WERI-Rb-1 (cell line): Measurements from ENCODE around the gene SP2.
A peak's percentile ranks its signal among the peaks of the same experiment; 100 is the strongest.

Experiments used
- DNase-seq: peaks from one replicate; pipeline ENCODE4 v3.0.0-alpha.2; 2020
- H3K27ac ChIP-seq: fragments of 250-450 bp; sonication (Bioruptor Pico); 2 replicates; pipeline ENCODE4 v1.5.1; 2020; ENCODE audit warnings: mild to moderate bottlenecking, moderate library complexity
- H3K27me3 ChIP-seq: fragments of 250-450 bp; sonication (Bioruptor Pico); 2 replicates; pipeline ENCODE4 v1.5.1; 2021; ENCODE audit warnings: mild to moderate bottlenecking, low read depth, moderate library complexity; ENCODE audit not compliant: insufficient read depth, severe bottlenecking
- H3K36me3 ChIP-seq: fragments of 250-450 bp; sonication (Bioruptor Pico); 2 replicates; pipeline ENCODE4 v1.5.1; 2020; ENCODE audit warnings: mild to moderate bottlenecking, moderate library complexity
- H3K4me3 ChIP-seq: 2 replicates; pipeline ENCODE4 v1.5.1; 2011; ENCODE audit warnings: low read depth, mild to moderate bottlenecking, control low read depth, low read length
- H3K9me3 ChIP-seq: fragments of 250-450 bp; sonication (Bioruptor Pico); 2 replicates; pipeline ENCODE4 v1.5.1; 2021; ENCODE audit warnings: mild to moderate bottlenecking, moderate library complexity; ENCODE audit not compliant: severe bottlenecking
- CTCF ChIP-seq: IDR thresholded peaks from 2 replicates; pipeline ENCODE4 v1.5.1; 2011; ENCODE audit warnings: low read depth, mild to moderate bottlenecking, control low read depth, inconsistent platforms, low read length

SP2 gene

GRCh38 chr17:47878203-47879027, 17.6 kb upstream of the SP2 start:
- Histone ChIP-seq H3K4me3 (no peak overlapping the region), H3K36me3 (no peaks in the 10 kb centered on the region), H3K27me3 (no peaks in the 10 kb centered on the region), H3K9me3 (no peaks in the 10 kb centered on the region), H3K27ac (peak overlapping the region; percentile 10; the same call in 1 of the 2 replicates)
- no peak for TF ChIP-seq CTCF
- peak; percentile 39 for DNase-seq

DNA sequence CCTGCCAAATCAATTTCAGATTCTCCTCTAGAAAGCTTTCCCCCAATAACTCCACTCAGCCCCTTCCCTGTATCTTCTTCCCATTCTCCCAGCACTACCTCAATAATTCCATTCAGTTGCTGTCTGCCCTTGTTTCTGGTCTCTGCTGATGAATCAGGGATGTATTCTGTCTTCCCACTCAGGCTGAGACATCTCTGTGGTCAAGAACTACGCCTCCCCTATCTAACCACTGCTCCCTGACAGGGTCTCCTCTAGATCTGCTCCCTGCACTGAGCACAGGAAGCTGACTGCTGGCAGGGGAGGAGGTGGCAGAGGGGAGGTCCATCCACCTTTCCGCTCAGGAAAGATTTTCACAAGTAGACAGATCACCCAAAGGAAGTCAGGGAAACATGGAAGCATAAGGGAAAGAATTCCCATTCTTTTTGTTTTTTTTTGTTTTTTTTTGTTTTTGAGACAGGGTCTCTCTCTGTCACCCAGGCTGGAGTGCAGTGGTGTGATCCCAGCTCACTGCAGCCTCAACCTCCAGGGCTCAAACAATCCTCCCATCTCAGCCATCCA, 16.9 kb upstream of the SP2 start:
- H3K9me3 ChIP-seq: no peaks in the 10 kb centered on the region
- H3K4me3 ChIP-seq: no peak overlapping the region
- H3K27me3 ChIP-seq: no peaks in the 10 kb centered on the region
- H3K27ac ChIP-seq: no peak overlapping the region
- no peak for DNase-seq
- H3K36me3 ChIP-seq: no peaks in the 10 kb centered on the region
- TF ChIP-seq CTCF: no peak

DNA sequence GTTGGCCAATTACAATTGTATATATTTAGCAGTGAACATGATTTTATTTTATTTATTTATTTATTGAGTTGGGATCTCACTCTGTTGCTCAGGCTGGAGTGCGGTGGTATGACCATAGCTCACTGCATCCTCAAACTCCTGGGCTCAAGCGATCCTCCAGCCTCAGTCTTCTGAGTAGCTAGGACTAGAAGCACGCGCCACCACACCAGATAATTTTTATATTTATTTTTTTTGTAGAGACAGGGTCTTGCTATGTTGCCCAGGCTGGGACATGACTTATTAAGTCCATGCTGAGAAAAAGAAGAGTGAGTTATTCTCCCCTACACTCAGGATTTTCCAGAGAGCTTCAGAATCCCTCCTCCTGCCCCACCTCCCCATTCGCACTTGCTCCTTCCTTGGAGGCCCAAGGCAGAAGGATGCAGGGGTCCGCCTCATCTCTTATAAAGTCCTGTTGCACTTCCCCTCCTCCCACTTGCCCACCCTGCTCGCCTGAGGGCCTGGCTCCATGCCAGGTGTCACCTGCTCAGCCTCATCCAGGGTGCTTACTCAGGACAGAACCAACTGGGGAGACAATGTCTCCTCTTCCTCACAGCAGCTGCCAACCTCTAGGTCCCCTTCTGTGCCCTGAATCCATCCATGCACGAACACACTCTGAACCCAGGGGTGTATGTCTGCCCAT, 16.1 kb upstream of the SP2 start:
- Histone ChIP-seq H3K9me3 (no peaks in the 10 kb centered on the region), H3K27me3 (no peaks in the 10 kb centered on the region), H3K36me3 (no peaks in the 10 kb centered on the region), H3K27ac (no peak overlapping the region), H3K4me3 (no peak overlapping the region)
- no peak for DNase-seq
- no peak for TF ChIP-seq CTCF

GRCh38 chr17:47882247-47882646, 13.8 kb upstream of the SP2 start:
- Histone ChIP-seq H3K36me3 (no peaks in the 10 kb centered on the region), H3K27ac (no peak overlapping the region), H3K9me3 (no peaks in the 10 kb centered on the region), H3K4me3 (no peak overlapping the region), H3K27me3 (no peaks in the 10 kb centered on the region)
- no peak for DNase-seq
- TF ChIP-seq CTCF: no peak

GRCh38 chr17:47882695-47883588, 13.1 kb upstream of the SP2 start:
- no peak overlapping the region for H3K27ac ChIP-seq
- no peak for DNase-seq
- no peaks in the 10 kb centered on the region for H3K9me3 ChIP-seq

More at GRCh38 chr17:47882695-47883588, 13.1 kb upstream of the SP2 start:
- H3K36me3 ChIP-seq: no peaks in the 10 kb centered on the region
- H3K4me3 ChIP-seq: no peak overlapping the region
- no peaks in the 10 kb centered on the region for H3K27me3 ChIP-seq
- TF ChIP-seq CTCF: no peak
